Body of pancreas (tissue), 4 donors: ENCODE data around the gene SORCS2.

ENCODE experiments used
- POLR2A ChIP-seq, 3 donors: fragments of 450-650 bp; IDR thresholded peaks; one replicate each; pipeline ENCODE4 v1.6.1; 2016; ENCODE audit warnings: antibody characterized with exemption in 3 of 3, mild to moderate bottlenecking in 2 of 3
- TF ChIP-seq, protein P1 (sequence below), 7 experiments: fragments of 450-650 bp in 4 of 7; fragments of 200-600 bp in 3 of 7; sonication (generic) in 3 of 7; IDR thresholded peaks; one replicate each; pipeline ENCODE4 v1.5.1; 2016 to 2019; ENCODE audit warnings: antibody characterized with exemption in 7 of 7

DNA sequence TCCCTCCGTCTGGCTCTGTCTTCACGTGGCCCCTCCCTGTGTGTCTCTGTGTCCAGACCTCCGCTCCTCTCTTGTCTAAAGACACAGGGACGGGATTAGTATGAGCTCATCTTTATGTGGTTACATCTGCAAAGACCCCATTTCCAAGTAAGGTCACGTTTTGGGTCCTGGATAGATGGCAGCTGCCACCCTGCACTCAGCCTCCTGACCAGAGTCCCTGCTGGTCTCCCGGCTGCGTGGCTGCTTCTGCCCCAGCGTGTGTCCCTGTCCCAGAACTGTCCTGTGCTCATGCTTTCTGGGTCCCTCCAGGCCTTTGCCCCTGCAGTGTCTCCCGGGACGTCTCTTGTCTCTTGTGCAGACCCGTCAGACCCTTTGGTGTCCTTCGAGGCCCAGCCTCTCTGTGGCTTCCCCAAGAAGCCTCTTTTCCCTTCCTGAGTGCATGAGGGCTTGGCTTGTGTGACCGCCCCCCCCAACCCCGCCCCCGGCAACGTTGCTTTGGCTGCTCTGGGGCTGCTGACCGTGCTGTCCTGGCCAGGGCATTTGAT is 135.1 kb downstream of the SORCS2 start:
- TF ChIP-seq, protein P1, sequence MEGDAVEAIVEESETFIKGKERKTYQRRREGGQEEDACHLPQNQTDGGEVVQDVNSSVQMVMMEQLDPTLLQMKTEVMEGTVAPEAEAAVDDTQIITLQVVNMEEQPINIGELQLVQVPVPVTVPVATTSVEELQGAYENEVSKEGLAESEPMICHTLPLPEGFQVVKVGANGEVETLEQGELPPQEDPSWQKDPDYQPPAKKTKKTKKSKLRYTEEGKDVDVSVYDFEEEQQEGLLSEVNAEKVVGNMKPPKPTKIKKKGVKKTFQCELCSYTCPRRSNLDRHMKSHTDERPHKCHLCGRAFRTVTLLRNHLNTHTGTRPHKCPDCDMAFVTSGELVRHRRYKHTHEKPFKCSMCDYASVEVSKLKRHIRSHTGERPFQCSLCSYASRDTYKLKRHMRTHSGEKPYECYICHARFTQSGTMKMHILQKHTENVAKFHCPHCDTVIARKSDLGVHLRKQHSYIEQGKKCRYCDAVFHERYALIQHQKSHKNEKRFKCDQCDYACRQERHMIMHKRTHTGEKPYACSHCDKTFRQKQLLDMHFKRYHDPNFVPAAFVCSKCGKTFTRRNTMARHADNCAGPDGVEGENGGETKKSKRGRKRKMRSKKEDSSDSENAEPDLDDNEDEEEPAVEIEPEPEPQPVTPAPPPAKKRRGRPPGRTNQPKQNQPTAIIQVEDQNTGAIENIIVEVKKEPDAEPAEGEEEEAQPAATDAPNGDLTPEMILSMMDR (IDR thresholded peaks at IDR 0.05): no peak
- TF ChIP-seq POLR2A (IDR thresholded peaks at IDR 0.05): no peak
